Raji (cell line): ENCODE measurements around the gene NGB.

Experiments
- POLR2A ChIP-seq: IDR thresholded peaks from 2 replicates; pipeline ENCODE4 v1.6.1; 2011; ENCODE audit warnings: low read depth, low read length, control low read depth; ENCODE audit not compliant: insufficient read depth

The NGB gene

DNA sequence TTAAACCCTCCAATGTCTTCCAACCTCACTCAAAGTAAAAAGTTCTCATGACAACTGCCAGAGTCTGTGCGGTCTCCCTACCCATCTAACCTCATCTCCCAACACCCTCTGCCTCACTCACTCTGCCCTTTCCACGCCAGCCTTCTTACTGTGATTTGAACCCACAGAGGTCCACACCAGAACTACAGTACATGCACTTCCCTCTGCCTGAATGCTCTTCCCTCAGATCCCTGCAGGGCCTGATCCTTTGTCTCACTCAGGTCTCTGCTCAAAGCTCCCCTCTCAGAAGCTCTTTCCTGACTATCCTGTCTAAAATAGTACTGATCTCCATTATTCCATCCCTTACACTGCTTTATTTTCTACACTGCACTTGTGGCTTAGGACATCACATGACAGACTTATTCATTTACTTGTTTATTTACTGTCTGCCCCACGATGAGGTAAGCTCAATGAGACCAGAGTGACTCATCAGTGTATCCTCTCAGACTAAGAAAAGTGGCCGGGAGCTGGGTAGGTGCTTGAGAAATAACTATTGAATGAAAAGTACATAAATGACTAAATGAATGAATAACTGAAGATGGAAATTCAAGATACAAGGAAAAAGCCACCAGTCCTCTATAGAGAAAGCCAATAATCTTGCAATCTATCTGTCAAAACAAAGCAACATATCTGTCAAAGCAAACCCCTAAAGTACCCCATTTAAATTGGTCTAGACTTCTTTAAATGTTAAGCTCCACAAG is 32.6 kb upstream of the NGB start:
- TF ChIP-seq POLR2A, result no peak

DNA sequence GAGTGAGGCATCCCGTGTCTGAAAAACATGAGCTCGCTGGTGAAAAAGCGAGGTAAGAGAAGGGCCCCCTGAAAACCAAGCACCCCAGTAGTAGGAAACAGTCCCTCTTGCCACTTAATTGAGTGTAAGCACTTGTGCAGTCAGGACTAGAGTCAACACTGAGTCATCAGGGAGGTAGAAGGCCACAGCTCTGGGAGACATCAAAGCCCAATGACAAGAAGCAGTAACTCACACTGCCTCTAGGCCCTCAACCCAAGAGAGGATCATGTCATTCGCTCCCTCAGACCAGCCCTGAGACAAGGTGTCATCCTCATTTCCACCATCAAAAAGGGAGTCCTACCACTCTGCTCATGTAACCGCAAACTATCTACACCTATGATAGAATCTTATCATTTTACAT is 31.9 kb upstream of the NGB start:
- no peak for TF ChIP-seq POLR2A

DNA sequence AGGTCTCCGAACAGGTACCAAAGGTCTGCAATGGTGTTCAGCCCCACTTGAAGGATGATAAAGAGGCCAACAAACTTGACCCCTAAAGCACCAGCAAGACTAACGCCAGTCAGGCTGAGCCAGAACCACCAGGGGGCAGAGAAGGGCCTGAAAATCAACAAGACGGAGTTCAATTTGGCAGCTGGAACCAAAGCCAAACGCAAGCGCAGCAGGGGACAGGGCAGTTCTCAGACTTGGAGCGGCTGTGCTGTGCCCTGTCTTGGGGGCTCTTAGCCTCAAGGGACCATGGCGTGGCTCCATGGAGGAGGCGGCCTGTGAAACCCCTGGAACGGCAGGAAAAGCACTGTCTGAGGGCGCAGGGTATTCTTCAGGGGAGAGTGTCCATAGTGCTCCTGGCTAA is 30.1 kb upstream of the NGB start:
- no peak for TF ChIP-seq POLR2A

DNA sequence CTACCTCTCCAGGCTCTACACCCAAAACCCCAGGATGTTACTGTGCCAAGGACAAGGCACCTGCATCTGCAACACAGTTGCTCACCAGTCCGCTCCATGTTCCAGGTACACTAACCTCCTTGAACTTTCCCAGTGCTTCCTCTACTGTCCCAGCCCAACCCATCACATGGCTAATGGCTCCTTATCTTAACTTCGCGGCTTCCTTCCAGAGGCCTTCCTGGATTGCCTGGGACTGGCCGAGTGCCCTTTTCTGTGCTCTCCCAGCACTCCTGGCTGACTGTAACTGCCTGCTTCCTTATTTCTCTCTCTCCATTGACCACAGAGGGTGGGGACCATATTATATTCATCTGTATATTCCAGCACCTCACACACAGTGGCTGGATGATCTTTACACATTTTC is 28.8 kb upstream of the NGB start:
- no peak for TF ChIP-seq POLR2A

DNA sequence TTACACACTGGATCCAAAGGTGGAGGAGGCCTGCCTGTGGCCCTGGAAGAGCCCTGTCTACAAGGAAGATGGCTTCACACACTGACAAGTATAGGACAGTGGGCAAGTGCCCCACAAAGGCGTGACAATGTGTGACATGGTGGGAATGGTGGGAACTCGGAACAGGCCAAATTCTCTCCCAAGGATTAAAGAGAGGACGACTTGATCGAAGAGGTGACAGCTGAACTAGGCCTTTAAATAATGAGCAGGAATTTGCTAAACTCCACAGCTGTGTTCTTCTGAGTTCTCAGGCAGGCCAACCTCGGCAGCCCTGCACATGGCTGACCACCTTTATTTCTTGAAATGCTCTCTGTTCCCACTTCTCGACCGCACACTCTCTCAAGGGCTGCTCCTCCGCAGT is 25.9 kb upstream of the NGB start:
- TF ChIP-seq POLR2A, result no peak

- TF ChIP-seq POLR2A, result no peak
Measured at GRCh38 chr14:77296155-77296554, 25.1 kb upstream of the NGB start.

DNA sequence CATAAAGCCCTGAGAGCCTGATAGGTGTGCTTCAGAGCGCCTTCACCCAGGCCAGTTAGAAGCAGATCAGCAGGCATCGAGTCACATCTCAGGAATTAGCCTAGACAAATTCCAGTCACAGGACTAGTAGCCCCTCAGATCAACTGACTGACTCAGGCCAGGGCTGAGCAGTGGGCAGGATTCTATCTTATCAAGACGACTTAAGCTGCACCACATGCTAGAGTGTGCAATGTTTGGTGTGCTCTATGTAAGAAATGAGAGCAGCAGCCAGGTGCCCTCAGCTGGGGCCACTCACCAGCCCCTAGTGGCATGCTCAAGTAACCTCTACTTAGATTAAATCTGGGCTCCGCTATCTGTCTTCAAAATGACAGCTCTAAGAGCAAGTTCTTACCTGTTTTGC is 19.7 kb upstream of the NGB start:
- TF ChIP-seq POLR2A, result no peak

GRCh38 chr14:77286576-77286975 is 15.6 kb upstream of the NGB start:
- no peak for TF ChIP-seq POLR2A

- no peak for TF ChIP-seq POLR2A
Measured at GRCh38 chr14:77284466-77284865, 13.5 kb upstream of the NGB start.

DNA sequence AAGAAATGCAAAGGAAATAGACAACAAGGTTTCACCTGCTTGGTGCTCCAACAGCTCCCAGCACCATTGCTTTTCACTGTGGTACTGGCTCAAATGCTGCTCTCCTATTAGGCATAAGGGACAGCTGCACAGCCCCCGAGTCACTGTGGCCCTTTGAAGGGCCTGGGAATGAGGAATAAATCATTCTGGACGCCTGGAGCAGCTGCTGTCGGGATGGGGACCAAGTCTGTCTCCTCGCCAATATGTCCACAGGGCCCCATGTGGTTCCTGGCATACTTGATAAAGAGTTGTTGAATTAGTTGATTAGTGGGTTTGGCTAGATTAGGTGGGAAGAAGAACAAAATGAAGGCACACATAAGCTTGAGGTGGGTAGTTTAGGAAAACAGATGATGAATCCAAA is 13.1 kb upstream of the NGB start:
- TF ChIP-seq POLR2A, result no peak

- no peak for TF ChIP-seq POLR2A
Measured at GRCh38 chr14:77281852-77282410, 10.9 kb upstream of the NGB start.

GRCh38 chr14:77279719-77280118 is 8.7 kb upstream of the NGB start:
- no peak for TF ChIP-seq POLR2A

GRCh38 chr14:77278461-77279230 is 7.6 kb upstream of the NGB start:
- TF ChIP-seq POLR2A, result no peak

- no peak for TF ChIP-seq POLR2A
Measured at GRCh38 chr14:77276959-77277358, 6.0 kb upstream of the NGB start.

DNA sequence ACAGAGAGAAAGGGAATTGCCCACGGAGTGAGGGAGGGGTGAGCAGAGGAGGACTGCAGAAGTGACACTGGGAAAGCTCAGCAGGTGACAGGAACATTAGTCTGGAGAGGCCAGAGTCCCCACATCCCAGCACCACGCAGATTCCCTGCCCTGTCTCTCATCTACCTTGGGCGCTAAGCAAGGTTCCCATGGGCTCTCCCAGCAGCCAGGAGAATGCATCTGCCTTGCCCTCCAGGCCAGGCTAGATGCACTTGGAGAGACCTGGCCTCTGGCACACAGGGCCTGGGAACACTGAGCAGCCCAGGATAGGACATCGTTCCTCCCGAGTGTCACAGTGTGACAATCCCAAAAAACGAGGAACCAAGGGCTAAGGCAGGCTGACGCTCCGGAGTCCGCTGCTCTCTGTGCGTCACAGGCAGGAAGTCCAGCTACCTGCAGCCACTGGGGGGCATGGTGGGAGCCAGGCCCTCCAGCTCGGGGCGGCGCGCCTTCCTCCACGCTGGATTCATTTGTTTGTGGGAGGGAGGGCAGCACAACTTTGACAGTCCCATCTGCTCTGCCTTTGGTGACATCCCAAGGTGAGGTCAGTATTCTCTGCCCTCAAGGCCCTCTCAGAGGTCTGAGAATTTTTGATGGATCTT is 5.4 kb upstream of the NGB start:
- TF ChIP-seq POLR2A, result no peak

DNA sequence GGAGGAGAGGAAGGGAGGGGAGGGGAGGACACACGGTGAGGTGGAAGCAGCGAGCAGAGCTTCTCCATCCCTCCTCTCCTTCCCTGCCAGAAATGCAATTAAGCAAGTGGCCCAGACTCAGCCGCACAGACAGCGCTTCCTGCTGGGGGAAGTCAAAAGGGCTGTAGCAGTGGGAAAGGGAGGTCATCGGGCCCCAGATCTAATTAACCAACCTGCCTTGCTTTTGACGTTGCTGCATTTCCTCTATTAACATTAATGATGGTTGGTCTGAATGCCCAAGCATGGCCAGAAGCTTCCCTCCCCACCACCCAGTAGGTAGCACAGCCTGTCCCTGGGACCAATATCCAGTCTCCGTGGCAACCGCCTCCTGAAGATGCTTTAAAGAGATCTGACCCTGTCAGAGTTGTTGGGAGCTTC is 4.6 kb upstream of the NGB start:
- no peak for TF ChIP-seq POLR2A
